GM19351 (cell line): ENCODE data around the gene KDM6A.
"Not testable (repeated sequence)": the region's sequence is repeated elsewhere in the genome, so short reads cannot be mapped to it uniquely, and the experiment has no call there.

Experiments
- ATAC-seq: cut with Tn5 transposase; IDR thresholded peaks from one replicate; pipeline ENCODE4 v1.9.1; 2021; ENCODE audit warnings: mild to moderate bottlenecking, moderate library complexity; ENCODE audit not compliant: unreplicated experiment

Gene KDM6A

DNA sequence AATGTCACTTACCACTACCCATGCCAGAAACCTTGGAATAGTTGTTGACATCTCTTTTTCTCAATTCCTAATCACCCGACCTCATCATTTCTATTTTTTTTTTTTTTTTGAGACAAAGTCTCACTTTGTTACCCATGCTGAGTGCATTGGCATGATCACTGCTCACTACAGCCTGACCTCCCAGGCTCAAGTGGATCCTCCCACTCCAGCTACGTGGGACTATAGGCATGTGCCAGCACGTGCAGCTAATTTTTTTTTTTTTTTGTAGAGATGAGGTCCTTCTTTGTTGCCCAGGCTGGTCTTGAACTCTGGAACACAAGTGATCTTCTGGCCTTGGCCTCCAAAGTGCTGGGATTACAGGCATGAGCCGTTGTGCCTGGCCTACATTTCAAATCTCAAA, 12.0 kb downstream of the KDM6A start:
- ATAC-seq, result no peak

DNA sequence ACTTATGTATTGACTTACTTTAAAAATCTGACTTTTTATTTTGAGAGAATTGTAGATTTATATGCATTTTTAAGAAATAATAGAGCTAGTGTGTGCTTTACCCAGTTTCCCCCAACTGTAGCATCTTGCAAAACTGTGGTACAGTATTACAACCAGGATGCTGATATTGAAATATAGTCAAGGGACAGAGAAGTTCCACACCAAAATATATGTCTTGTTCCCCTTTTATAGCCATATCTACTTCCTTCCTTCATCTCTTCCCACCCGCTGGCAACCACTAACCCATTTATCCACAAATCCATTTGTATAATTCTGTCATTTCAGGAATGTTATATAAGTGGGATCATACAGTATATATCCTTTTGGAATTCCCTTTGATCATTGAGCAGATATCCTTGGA, 16.8 kb downstream of the KDM6A start:
- no peak for ATAC-seq

DNA sequence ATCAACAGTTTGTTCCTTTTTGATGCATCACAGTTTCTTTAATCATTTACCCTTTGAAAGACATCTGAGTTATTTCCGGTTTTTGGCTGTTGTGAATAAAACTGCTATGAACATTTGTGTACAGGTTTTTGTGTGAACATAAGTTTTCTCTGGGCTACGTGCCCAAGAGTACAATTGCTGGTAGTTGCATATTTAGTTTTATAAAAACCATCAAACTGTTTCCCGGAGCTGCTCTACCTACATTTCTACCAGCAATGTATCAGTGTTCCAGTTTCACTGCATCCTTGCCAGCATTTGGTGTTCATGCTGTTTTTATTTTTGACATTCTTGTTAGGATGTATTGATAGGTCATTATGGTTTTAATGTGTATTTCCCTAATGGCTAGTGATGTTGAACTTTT, 17.3 kb downstream of the KDM6A start:
- ATAC-seq, result no peak

DNA sequence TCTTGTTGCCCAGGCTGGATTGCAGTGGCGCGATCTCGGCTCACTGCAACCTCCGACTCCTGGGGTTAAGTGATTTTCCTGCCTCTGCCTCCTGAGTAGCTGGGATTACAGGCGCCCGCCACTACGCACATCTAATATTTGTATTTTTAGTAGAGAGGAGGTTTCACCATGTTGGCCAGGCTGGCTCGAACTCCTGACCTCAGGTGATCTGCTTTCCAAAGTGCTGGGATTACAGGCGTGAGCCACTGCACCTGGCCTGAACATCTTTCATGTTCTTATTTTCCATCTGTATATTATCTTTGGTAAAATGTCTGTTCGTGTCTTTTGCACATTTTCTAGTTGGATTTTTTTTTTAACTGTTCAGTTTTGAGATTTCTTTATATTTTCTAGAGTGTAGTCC, 17.7 kb downstream of the KDM6A start:
- ATAC-seq, result not testable (repeated sequence)

DNA sequence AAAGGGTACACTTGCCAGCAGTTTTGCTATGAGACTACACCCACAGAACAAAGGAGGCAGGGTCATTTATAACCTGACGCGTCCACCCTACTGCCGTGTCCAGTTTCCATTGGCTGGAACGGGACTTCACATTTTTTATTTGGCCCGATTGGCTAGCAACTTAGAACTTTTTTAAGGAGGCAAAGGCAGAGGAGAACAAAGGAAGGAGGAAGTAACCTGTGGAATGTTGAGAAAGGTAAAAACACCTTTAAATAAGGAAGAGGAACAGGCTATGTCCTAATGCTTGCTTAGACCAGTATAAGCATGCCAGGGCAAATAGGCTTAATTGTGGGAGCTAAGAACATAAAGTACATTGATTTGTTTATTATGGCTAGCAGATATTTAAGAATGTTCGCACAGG, 18.7 kb downstream of the KDM6A start:
- ATAC-seq, result no peak

- ATAC-seq, result no peak
These were observed 23.8 kb downstream of the KDM6A start for GRCh38 chrX:44896876-44897186.

GRCh38 chrX:44897539-44897938, 24.6 kb downstream of the KDM6A start:
- ATAC-seq, result no peak

DNA sequence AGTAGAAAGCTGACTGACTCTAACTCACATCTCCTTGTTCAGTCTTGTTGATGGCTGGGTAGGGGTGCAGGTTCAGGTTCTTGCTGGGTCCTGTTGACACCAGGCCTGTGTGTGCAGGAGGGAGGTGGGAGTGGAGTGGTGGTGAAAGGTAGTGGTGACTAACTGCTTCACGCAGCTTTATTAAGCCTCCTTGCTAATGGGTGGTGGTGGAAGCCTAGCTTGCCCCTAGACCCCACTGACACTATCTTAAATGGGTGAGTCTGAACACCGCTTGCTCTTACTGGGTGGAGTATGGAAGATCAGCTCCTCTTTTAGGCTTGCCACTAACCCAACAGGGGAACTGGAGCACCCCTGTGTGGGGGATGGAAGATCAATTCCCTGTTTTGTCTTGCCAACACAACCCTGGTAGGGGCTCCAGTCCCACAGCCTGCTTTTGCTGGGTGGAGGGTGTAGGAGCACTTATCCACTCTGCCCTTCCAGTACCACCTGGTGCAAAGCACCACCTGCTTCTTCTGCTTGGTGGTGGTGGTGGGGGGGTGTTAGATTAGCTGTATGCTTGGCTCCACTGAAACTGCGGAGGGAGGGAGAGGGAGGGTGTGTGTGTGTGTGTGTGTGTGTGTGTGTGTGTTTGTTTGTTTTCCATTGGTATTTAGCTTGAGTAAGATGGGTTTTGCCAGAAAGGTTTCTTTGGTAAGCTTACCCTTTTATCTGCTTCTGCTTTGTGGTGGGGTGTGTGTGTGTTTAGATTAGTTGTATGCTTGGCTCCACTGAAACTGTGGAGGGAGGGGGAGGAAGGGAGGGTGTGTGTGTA, 25.6 kb downstream of the KDM6A start:
- no peak for ATAC-seq

GRCh38 chrX:44899946-44900345, 27.0 kb downstream of the KDM6A start:
- no peak for ATAC-seq

GRCh38 chrX:44903107-44903506, 30.1 kb downstream of the KDM6A start:
- ATAC-seq, result no peak

GRCh38 chrX:44903830-44904530, 31.0 kb downstream of the KDM6A start:
- ATAC-seq, result peak; percentile 35

DNA sequence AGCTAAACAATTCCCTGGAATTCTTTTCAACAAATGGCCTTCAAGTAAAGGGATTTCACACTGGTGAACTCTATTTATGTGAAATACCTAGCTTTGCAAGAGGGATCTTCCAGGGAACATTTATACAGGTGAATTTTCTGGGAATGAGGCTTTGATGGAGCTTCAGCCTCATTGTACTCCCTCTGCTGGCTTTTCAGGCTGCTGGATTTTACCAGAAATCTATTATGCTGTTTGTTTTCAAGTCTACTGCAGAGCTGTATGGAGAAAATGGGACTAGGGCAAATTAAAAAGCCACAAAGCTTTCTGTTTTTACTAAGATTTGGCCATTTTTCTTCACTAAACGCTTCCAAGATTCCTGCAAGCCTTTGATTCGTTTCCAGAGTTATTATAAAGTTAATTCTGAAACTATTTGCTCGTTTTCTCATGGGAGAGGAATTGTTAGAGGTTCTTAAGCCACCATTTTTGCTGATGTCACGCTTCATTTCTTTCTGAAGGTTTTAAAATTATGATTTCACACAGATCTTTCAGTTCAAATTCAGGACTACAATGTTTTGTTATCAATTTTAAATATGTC, 31.6 kb downstream of the KDM6A start:
- ATAC-seq, result no peak

DNA sequence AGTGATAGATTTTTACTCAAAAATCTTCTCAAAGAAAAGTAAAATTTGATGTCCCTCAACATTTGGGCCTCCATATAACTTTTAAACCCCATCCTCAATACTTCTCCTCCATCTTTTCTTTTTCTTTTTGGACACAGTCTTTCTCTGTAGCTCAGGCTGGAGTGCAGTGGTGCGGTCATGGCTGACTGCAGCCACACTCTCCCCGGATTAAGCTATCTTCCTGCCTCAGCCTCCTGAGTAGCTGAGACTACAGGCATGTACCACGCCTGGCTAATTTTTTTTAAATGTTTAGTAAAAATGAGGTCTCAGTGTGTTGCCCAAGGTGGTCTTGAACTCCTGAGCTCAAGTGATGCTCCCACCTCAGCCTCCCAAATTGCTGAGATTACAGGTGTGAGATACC, 33.1 kb downstream of the KDM6A start:
- ATAC-seq, result peak; percentile 48

DNA sequence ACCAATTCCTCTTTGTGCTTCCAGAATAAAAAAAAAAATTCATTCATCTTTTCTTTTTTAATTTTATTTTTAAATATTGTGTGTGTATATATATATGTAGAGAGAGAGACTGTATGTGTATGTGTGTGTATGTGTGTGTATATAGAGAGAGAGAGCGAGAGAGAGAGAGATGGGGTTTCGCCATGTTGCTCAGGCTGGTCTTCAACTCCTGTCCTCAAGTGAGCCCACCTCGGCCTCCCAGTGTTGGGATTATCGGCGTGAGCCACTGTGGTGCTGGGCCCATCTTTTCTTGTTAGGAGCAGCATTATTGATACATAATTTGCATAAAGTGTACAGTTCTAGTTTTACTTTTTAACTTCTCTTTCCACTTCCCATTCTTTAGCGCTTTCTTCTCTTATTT, 33.6 kb downstream of the KDM6A start:
- ATAC-seq, result no peak

- no peak for ATAC-seq
These were observed 35.2 kb downstream of the KDM6A start for GRCh38 chrX:44908153-44908552.

GRCh38 chrX:44908827-44909226, 35.8 kb downstream of the KDM6A start:
- no peak for ATAC-seq

- not testable (repeated sequence) for ATAC-seq
These were observed 37.5 kb downstream of the KDM6A start for GRCh38 chrX:44910508-44910907.

DNA sequence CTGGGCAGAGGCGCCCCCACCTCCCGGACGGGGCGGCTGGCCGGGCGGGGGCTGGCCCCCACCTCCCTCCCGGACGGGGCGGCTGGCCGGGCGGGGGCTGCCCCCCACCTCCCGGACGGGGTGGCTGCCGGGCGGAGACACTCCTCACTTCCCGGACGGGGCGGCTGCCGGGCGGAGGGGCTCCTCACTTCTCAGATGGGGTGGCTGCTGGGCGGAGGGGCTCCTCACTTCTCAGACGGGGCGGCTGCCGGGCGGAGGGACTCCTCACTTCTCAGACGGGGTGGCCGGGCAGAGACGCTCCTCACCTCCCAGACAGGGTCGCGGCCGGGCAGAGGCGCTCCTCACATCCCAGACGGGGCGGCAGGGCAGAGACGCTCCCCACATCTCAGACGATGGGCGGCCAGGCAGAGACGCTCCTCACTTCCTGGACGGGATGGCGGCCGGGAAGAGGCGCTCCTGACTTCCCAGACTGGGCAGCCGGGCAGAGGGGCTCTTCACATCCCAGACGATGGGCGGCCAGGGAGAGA, 38.1 kb downstream of the KDM6A start:
- not testable (repeated sequence) for ATAC-seq

DNA sequence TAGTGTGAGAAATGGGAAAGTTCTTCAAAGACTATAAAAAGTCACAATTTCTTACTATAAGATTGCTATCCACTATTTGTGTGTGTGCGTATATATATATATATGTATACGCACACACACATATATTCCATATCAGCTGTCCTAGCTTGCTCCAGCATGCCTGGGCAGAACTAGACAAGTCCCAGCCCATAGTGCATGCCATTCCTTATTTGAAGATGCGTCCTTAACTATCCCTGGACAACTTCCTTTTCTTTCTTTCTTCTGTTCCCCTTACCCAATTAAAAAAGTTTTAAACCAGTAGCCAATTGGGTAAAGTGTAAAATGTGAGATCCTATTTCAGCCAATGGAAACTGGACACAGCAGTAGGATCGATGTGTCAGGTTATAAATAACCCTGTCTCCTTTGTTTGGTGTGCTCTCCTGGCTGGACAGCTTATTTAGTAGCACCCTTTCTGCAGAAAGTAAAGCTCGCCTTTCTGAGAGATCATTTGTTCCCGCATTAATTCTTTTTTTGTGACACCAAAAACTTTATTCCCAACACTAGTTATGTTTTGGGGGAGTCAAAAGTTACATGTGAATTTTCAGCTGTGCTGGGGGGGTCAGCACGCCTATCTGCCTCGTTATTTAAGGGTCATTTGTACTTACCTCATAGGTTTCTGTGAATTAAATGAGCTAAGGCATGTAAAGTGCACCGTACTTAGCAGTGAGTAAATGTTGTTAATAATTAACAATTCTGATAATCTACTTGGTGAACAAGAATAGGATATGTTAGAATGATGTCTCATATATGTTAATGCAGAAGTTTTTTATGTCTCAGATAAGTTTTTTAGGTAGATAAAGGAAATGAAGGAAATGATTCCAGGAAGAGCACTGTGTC, 40.9 kb downstream of the KDM6A start:
- no peak for ATAC-seq

GRCh38 chrX:44914532-44915198, 41.7 kb downstream of the KDM6A start:
- ATAC-seq, result peak; percentile 79
